Smooth muscle cell (in vitro differentiated cells): ENCODE results near the gene SRPK3. TPM values are rescaled to one million over a fixed set of nuclear protein-coding genes. Genes with fewer than 3 reads are reported as not detected.

ENCODE experiments used
- DNase-seq: peaks from one replicate; lab custom pipeline; 2025; ENCODE audit not compliant: unreplicated experiment; lab: John Stamatoyannopoulos, UW
- H2AFZ ChIP-seq: fragments of 200-600 bp; sonication (generic); 2 replicates; pipeline ENCODE4 v1.6.0; 2016; ENCODE audit warnings: antibody characterized with exemption, low read depth, mild to moderate bottlenecking
- H3F3A ChIP-seq: fragments of 200-600 bp; sonication (generic); 2 replicates; pipeline ENCODE4 v1.6.0; 2017; ENCODE audit warnings: antibody characterized with exemption, low read depth
- H3K27ac ChIP-seq: fragments of 200-600 bp; sonication (generic); 2 replicates; pipeline ENCODE4 v1.5.1; 2016; ENCODE audit warnings: low read depth, mild to moderate bottlenecking
- H3K27me3 ChIP-seq: fragments of 200-600 bp; sonication (generic); 2 replicates; pipeline ENCODE4 v1.6.1; 2016; ENCODE audit warnings: low read depth, mild to moderate bottlenecking
- H3K36me3 ChIP-seq: fragments of 200-600 bp; sonication (generic); 2 replicates; pipeline ENCODE4 v1.5.1; 2016; ENCODE audit warnings: low read depth
- H3K4me1 ChIP-seq: fragments of 200-600 bp; sonication (generic); 2 replicates; pipeline ENCODE4 v1.5.1; 2016; ENCODE audit warnings: low read depth
- H3K4me2 ChIP-seq: fragments of 200-600 bp; sonication (generic); 2 replicates; pipeline ENCODE4 v1.6.0; 2016; ENCODE audit warnings: mild to moderate bottlenecking
- H3K4me3 ChIP-seq: fragments of 200-600 bp; sonication (generic); 2 replicates; pipeline ENCODE4 v1.5.1; 2016; ENCODE audit warnings: mild to moderate bottlenecking
- H3K79me2 ChIP-seq: fragments of 200-600 bp; sonication (generic); 2 replicates; pipeline ENCODE4 v1.6.0; 2016; ENCODE audit warnings: low read depth, mild to moderate bottlenecking
- H3K9ac ChIP-seq: fragments of 200-600 bp; sonication (generic); 2 replicates; pipeline ENCODE4 v1.6.0; 2016; ENCODE audit warnings: low read depth
- H3K9me3 ChIP-seq: fragments of 200-600 bp; sonication (generic); replicated peaks from 2 replicates; pipeline ENCODE4 v1.5.1; 2016; ENCODE audit warnings: low read depth
- H4K20me1 ChIP-seq: fragments of 200-600 bp; sonication (generic); 2 replicates; pipeline ENCODE4 v1.6.0; 2016; ENCODE audit warnings: low read depth
- WGBS: methylation state at CpG from one replicate; pipeline ENCODE4 v1.1.7; 2016; ENCODE audit warnings: low lambda C conversion rate; 5-methylcytosine and 5-hydroxymethylcytosine counted together
- polyA plus RNA-seq: library from polyadenylated mRNA; unstranded; fragments of >200 nt; fragmentation: Nextera tagmentation; extraction: Ambion mirVana; gene quantifications from 2 replicates; pipeline ENCODE4 v1.2.1, GENCODE V29; 2016
- total RNA-seq: library from RNA; depleted of rRNA; stranded (reverse); fragments of >200 nt; gene quantifications from 2 replicates; pipeline ENCODE4 v1.2.3, GENCODE V29; 2014
- TF ChIP-seq, protein P1 (sequence below): fragments of 200-600 bp; sonication (generic); IDR thresholded peaks from 2 replicates; pipeline ENCODE4 v1.5.1; 2017; ENCODE audit warnings: borderline replicate concordance, mild to moderate bottlenecking, antibody characterized with exemption; ENCODE audit not compliant: insufficient read depth, poor library complexity, severe bottlenecking

SRPK3 gene
- total and polyA plus RNA-seq, 2 experiments from 2014 or later, result 0.05 TPM; not detected in 1

DNA sequence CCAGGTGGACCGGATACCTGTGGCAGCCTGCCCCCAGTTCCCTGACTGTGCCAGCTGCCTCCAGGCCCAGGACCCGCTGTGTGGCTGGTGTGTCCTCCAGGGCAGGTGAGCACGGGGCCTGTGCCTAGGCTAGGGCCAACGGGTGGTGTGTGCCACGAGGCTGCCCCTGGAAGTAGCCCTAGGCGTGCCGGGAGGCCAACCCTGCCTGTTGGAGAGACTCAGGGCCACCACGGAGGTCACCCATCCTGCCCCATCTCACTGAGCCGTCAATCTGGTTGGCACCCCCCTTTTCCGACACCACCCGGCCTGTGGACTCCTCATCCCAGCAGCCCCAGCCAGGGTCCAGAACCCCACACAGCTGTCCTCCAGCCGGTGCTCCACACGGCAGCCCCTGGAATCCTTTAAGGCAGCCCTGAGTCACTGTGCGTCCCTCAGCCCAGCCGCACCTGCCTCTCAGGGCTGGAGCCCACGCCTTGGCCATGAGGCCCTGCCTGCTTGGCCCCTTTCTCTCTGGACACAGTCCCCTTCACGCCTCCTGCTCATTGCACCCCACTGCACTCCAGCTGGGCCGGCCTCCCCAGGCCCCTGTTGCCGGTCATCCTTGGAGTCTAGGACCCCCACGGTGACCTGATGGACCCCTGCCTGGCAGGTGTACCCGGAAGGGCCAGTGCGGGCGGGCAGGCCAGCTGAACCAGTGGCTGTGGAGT, 11.5 kb upstream of the SRPK3 start:
- Histone ChIP-seq H3K4me3 (no peak overlapping the region), H3K9ac (no peak overlapping the region), H3K4me2 (no peak overlapping the region), H3K27ac (no peak overlapping the region), H3K36me3 (no peaks in the 10 kb centered on the region), H2AFZ (no peak overlapping the region), H3F3A (no peaks in the 10 kb centered on the region), H3K79me2 (no peaks in the 10 kb centered on the region), H3K4me1 (no peaks in the 10 kb centered on the region), H3K9me3 (no peaks in the 10 kb centered on the region), H4K20me1 (no peaks in the 10 kb centered on the region), H3K27me3 (no peaks in the 10 kb centered on the region)
- 87% methylated on average over 23 of the region's 23 CpGs for WGBS
- TF ChIP-seq, protein P1, sequence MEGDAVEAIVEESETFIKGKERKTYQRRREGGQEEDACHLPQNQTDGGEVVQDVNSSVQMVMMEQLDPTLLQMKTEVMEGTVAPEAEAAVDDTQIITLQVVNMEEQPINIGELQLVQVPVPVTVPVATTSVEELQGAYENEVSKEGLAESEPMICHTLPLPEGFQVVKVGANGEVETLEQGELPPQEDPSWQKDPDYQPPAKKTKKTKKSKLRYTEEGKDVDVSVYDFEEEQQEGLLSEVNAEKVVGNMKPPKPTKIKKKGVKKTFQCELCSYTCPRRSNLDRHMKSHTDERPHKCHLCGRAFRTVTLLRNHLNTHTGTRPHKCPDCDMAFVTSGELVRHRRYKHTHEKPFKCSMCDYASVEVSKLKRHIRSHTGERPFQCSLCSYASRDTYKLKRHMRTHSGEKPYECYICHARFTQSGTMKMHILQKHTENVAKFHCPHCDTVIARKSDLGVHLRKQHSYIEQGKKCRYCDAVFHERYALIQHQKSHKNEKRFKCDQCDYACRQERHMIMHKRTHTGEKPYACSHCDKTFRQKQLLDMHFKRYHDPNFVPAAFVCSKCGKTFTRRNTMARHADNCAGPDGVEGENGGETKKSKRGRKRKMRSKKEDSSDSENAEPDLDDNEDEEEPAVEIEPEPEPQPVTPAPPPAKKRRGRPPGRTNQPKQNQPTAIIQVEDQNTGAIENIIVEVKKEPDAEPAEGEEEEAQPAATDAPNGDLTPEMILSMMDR, result no peak
- no peak for DNase-seq

DNA sequence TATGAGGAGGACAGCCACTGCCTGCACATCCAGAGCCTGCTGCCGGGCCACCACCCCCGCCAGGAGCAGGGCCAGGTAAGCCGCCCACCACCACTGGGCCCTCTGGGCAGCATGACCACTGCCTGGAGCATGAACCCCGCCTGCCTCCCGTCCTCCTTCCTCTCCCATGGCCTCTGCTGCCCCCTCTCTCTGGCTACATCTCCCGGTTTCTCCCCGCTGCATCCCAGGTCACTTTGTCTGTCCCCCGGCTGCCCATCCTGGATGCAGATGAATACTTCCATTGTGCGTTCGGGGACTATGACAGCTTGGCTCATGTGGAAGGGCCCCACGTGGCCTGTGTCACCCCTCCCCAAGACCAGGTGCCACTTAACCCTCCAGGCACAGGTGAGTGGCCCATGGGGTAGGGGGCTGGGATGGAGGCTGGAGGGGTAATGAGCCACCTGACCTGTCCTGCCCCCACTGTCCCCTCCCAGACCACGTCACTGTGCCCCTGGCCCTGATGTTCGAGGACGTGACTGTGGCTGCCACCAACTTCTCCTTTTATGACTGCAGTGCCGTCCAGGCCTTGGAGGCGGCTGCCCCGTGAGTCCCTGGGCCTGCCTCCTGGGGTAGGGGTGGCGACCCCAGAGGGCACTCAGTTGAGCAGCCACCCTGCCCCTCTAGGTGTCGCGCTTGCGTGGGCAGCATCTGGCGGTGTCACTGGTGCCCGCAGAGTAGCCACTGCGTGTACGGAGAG, 10.8 kb upstream of the SRPK3 start:
- Histone ChIP-seq H3K9ac (no peak overlapping the region), H3K9me3 (no peaks in the 10 kb centered on the region), H3K27me3 (no peaks in the 10 kb centered on the region), H3K36me3 (no peaks in the 10 kb centered on the region), H2AFZ (no peak overlapping the region), H3K27ac (no peak overlapping the region), H4K20me1 (no peaks in the 10 kb centered on the region), H3K4me1 (no peaks in the 10 kb centered on the region), H3K79me2 (no peaks in the 10 kb centered on the region), H3F3A (no peaks in the 10 kb centered on the region), H3K4me3 (no peak overlapping the region), H3K4me2 (no peak overlapping the region)
- no peak for DNase-seq
- 87% methylated on average over 25 of the region's 25 CpGs for WGBS
- TF ChIP-seq, protein P1, result no peak

DNA sequence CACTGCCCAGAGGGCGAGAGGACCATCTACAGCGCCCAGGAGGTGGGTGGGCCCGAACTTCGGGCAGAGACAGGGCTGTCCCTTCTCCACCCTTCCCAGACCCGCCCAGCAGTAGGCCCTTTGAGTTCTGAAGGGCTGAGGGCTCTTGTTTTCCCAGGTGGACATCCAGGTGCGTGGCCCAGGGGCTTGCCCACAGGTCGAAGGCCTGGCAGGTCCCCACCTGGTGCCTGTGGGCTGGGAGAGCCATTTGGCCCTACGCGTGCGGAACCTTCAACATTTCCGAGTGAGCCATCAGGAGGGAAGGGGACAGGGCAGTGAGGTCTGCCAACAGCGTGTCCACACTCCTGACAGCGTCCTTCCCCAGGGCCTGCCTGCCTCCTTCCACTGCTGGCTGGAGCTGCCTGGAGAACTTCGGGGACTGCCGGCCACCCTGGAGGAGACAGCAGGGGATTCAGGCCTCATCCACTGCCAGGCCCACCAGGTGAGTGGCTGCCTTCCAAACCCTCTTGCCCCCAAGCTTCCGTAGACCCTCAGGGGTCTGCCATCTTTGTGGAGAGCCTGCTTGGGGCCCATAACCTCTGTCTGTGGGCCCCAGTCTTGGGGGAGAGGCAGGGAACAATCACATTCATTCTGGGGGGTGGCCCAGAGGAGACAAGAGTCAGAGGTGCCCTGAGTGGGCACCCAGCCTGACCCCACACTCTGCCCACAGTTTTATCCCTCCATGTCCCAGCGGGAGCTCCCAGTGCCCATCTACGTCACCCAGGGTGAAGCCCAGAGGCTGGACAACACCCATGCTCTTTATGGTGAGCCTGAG, 10.0 kb upstream of the SRPK3 start:
- Histone ChIP-seq H3K9me3 (no peaks in the 10 kb centered on the region), H3K36me3 (no peaks in the 10 kb centered on the region), H3K4me3 (no peak overlapping the region), H3K27me3 (no peaks in the 10 kb centered on the region), H3F3A (no peaks in the 10 kb centered on the region), H3K4me2 (no peak overlapping the region), H2AFZ (no peak overlapping the region), H3K79me2 (no peaks in the 10 kb centered on the region), H3K27ac (no peak overlapping the region), H4K20me1 (no peaks in the 10 kb centered on the region), H3K9ac (no peak overlapping the region), H3K4me1 (no peaks in the 10 kb centered on the region)
- DNase-seq, result no peak
- TF ChIP-seq, protein P1, result no peak
- 87% methylated on average over 18 of the region's 18 CpGs for WGBS
